Activated T-cell treated with anti-CD3 and anti-CD28 coated beads, Interleukin-2, amount 50 U/mL, for 72 hours (primary cell): ENCODE measurements around the gene ZNF512B. TPM values are rescaled to one million over a fixed set of nuclear protein-coding genes. Genes with fewer than 3 reads are reported as not detected.
A peak's percentile ranks its signal among the peaks of the same experiment; 100 is the strongest.
"Not testable (repeated sequence)": the region's sequence is repeated elsewhere in the genome, so short reads cannot be mapped to it uniquely, and the experiment has no call there.

ENCODE experiments used
- ATAC-seq, 2 donors: fragments of 150-1000 bp; cut with Tn5 transposase; replicated peaks in 1 of 2; 2 replicates each; pipeline ENCODE4 v1.10.0; 2021; ENCODE audit warnings: moderate library complexity in 2 of 2, mild to moderate bottlenecking in 1 of 2
- DNase-seq, 2 donors: peaks; one replicate each; pipeline ENCODE4 v3.0.0; 2021 to 2022; ENCODE audit warnings: mixed read lengths in 1 of 2
- H3K27ac Mint-ChIP-seq: one replicate; pipeline ENCODE4 v1.8.0; 2022; ENCODE audit warnings: mild to moderate bottlenecking, moderate library complexity, mixed read lengths
- H3K27me3 Mint-ChIP-seq: one replicate; pipeline ENCODE4 v1.8.0; 2022; ENCODE audit warnings: low read depth, mixed read lengths
- H3K36me3 Mint-ChIP-seq, 2 donors: one replicate each; pipeline ENCODE4 v1.8.0; 2022; ENCODE audit warnings: mixed read lengths in 2 of 2, mild to moderate bottlenecking in 1 of 2; ENCODE audit not compliant: insufficient read depth in 2 of 2
- H3K4me1 Mint-ChIP-seq: one replicate; pipeline ENCODE4 v1.8.0; 2022; ENCODE audit warnings: low read depth, mixed read lengths
- H3K4me3 Mint-ChIP-seq, 2 donors: one replicate each; pipeline ENCODE4 v1.8.0; 2022; ENCODE audit warnings: mild to moderate bottlenecking in 2 of 2, mixed read lengths in 2 of 2, moderate library complexity in 2 of 2
- H3K9me3 Mint-ChIP-seq, 2 donors: one replicate each; pipeline ENCODE4 v1.8.0; 2022; ENCODE audit warnings: mixed read lengths in 2 of 2
- total RNA-seq, 2 donors: library from RNA; stranded (reverse); gene quantifications; one replicate each; pipeline ENCODE4 v1.2.3, GENCODE V29; 2022

The ZNF512B gene
- total RNA-seq, 2 donors from 2014 or later = 20.0 to 20.6 TPM

DNA sequence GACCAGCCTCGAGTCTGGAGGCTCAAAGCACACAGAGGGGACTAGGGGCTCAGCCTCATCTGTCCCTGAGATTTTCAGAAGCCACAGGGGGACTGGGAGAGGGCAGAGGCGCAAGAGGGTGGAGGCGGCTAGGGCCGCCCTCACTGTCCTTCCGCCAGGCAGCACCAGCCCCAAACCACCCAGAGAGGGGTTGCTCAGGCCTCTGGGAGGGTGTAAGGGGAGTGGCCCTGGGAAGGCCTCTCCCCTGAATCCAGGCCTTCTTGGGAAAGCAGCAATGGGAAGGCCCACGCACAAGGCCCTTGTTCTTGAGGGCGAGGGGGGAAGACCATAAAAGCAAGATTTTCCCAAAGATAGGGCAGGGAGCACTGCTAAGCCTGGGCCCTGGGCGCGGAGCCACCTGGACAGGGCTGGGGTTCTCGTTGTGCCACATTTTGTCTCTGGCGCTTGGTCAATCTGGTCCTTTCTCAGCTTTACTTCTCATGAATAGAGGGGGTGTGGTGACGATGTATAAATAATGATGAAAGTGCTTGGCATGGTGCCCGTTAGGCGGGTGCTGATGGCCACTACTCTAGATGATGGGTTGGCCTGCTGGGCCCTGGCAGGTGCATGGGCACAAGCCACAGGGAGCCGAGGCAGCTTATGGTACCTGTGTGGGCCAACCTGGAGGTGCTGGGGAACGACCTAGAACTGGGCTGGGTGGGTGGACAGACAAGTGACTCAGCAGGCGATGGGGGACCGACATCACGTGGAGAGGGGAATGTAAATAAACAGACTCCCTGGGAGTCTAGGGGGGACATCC is 4.9 kb upstream of the ZNF512B start:
- H3K27ac Mint-ChIP-seq = no peak overlapping the region

DNA sequence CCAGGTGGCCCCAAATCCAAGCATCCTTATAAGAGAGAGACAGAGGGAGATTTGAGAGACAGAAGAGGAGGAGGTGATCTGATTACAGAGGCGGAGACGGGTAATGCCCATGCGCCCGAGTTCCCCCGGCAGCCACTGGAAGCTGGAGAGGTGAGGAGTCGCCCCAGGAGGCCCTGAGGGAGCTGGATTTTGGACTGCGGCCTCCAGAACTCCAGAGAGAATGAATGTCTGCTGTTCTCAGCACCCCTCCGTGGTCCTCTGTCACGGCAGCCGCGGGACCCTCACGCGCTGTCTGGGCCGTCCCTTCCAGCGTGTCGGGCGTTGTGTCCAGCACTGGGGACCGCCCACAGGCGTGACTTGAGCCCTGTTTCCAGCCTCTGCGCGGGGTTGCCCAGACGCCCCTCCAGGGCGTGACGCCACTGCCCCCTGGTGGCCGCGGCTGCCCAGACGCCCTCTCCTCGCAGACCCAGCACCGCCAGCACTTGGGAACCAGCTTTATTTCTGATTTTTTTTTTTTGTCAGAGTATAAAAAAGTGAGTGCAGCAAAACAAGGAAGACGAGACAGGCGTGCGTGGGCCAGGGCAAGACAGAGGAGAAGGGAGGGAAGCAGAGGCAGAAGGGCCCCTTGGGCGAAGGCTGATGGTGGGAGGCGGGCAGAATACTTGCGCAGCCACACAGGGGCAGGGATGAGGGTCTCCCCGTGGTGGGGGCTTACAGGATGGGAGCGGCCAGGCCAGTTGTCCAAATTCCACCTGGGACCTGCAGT is 4.1 kb upstream of the ZNF512B start:
- DNase-seq = peak; percentile 79 to 87
- H3K4me1 Mint-ChIP-seq = peaks cover 44% of the 10 kb centered on the region
- H3K27ac Mint-ChIP-seq = no peak overlapping the region
- no peaks in the 10 kb centered on the region for H3K27me3 Mint-ChIP-seq
- peak; percentile 21 to 41 for ATAC-seq
- H3K9me3 Mint-ChIP-seq = no peaks in the 10 kb centered on the region
- peak overlapping the region in 1 of 2 donors; percentile 29 for H3K4me3 Mint-ChIP-seq
- H3K36me3 Mint-ChIP-seq = peaks cover 14 to 25% of the 10 kb centered on the region in 2 donors

More for the DNA sequence above, 4.9 kb upstream of the ZNF512B start:
- Mint-ChIP-seq H3K4me3 (no peak overlapping the region), H3K9me3 (no peaks in the 10 kb centered on the region), H3K36me3 (peaks cover 14 to 25% of the 10 kb centered on the region in 2 donors), H3K27me3 (no peaks in the 10 kb centered on the region), H3K4me1 (peaks cover 42% of the 10 kb centered on the region)
- no peak for ATAC-seq
- DNase-seq = no peak

DNA sequence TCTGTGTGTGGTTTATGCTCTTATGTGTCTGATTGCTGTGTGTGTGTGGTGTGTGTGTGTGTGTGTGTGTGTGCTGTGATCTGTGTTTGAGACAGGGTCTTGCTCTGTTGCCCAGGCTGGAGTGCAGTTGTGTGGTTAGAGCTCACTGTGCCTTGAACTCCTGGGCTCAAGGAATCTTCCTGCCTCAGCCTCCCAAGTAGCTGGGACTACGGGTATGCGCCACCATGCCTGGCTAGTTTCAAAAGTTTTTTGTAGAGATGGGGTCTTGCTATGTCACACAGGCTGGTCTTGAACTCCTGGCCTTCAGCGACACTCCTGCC is 3.4 kb upstream of the ZNF512B start:
- H3K4me3 Mint-ChIP-seq = no peak overlapping the region
- no peak for DNase-seq
- ATAC-seq = no peak
- peaks cover 46% of the 10 kb centered on the region for H3K4me1 Mint-ChIP-seq
- H3K9me3 Mint-ChIP-seq = no peaks in the 10 kb centered on the region
- H3K36me3 Mint-ChIP-seq = peaks cover 14 to 25% of the 10 kb centered on the region in 2 donors
- H3K27me3 Mint-ChIP-seq = no peaks in the 10 kb centered on the region
- no peak overlapping the region for H3K27ac Mint-ChIP-seq

DNA sequence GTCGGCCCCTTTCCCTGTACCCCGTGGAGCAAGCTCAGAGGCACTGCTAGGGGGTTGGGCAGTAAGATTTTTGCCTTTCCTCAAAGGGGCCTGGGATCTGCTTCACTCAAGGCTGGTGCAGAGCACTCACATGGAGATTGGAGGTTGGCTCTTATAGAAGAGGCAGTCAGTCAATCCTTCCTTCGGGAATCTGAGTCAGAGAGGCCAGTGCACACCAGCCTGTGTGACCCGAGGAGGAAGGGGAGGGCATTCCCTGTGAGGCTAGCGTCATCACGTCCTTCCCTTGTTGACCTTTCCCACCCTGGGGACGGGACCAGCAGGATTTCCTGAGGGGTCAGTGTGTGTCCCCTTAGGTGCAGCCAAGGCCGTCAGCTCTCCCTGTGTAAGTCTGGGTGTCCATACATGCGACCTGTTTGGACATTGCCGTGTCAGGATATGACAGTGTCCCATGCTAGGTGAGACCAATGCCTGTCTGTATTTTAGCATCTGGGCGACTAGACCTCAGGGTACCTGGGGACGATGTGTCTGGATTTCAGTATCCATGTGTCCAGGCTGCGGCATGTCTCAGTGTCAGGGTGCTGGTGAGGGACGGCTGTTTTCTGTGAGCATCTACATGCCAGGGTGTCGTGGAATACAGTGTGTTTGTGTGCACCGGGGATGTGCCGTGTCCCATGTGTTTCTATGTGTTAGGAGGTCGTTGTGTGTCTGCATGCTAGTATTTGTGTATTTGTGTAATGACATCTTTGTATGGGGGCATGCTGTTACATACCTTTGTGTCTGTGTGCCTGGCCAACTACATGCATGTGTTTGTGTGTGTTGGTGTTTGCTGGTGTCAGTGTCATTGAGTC is 2.8 kb upstream of the ZNF512B start:
- peaks cover 41% of the 10 kb centered on the region for H3K4me1 Mint-ChIP-seq
- H3K27me3 Mint-ChIP-seq = no peaks in the 10 kb centered on the region
- DNase-seq (no peak), ATAC-seq (no peak)
- no peak overlapping the region for H3K27ac Mint-ChIP-seq
- H3K36me3 Mint-ChIP-seq = peaks cover 14 to 25% of the 10 kb centered on the region in 2 donors
- no peak overlapping the region for H3K4me3 Mint-ChIP-seq
- H3K9me3 Mint-ChIP-seq = no peaks in the 10 kb centered on the region

DNA sequence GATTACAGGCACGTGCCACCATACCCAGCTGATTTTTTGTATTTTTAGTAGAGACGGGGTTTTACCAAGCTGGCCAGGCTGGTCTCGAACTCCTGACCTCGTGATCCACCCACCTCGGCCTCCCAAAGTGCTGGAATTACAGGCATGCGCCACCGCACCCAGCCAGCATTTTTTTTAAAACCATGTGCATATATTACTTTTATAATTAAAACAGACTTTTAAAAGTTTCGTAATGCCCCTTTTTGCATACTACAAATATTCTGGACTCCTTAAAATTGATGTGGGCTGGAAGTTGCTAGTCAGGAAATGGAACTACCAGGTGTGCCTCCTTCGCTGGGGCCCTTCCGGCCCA is 2.2 kb upstream of the ZNF512B start:
- peaks cover 13 to 22% of the 10 kb centered on the region in 2 donors for H3K36me3 Mint-ChIP-seq
- H3K9me3 Mint-ChIP-seq, H3K27me3 Mint-ChIP-seq, DNase-seq, H3K27ac Mint-ChIP-seq, H3K4me3 Mint-ChIP-seq, ATAC-seq: not testable (repeated sequence)
- H3K4me1 Mint-ChIP-seq = peaks cover 35% of the 10 kb centered on the region

DNA sequence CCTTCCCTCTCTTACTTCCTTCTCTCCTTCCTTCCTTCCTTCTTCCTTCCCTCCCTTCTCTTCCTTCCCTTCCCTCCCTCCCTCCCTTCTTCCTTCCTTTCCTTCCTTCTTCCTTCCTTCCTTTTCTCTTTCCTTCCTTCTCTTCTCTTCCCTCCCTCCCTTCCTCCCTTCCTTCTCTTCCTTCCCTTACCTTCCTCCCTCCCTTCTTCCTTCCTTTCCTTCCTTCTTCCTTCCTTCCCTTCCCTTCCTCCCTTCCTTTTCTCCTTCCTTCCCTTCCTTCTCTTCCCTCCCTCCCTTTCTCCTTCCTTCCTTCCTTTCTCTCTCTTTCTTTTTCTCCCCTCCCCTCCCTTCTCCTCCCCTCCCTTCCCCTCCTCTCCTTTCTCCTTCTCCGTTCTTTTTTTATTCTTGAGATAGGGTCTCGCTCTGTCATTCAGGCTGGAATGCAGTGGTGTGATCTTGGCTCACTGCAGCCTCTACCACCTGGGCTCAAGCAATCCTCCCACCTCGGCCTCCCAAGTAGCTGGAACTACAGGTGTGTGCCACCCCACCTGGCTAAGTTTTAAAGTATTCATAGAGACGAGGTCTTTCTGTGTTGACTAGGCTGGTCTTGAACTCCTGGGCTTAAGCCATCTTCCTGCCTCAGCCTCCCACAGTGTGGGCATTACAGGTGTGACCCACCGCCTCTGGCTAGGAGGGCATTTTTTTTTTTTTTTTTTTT is 1.1 kb upstream of the ZNF512B start:
- H3K27me3 Mint-ChIP-seq = no peaks in the 10 kb centered on the region
- H3K27ac Mint-ChIP-seq = no peak overlapping the region
- peak overlapping the region; percentile 55 to 63 for H3K4me3 Mint-ChIP-seq
- ATAC-seq = no peak
- peaks cover 24% of the 10 kb centered on the region for H3K4me1 Mint-ChIP-seq
- peaks cover 0 to 2% of the 10 kb centered on the region in 2 donors for H3K9me3 Mint-ChIP-seq
- H3K36me3 Mint-ChIP-seq = peaks cover 8 to 17% of the 10 kb centered on the region in 2 donors
- no peak for DNase-seq

DNA sequence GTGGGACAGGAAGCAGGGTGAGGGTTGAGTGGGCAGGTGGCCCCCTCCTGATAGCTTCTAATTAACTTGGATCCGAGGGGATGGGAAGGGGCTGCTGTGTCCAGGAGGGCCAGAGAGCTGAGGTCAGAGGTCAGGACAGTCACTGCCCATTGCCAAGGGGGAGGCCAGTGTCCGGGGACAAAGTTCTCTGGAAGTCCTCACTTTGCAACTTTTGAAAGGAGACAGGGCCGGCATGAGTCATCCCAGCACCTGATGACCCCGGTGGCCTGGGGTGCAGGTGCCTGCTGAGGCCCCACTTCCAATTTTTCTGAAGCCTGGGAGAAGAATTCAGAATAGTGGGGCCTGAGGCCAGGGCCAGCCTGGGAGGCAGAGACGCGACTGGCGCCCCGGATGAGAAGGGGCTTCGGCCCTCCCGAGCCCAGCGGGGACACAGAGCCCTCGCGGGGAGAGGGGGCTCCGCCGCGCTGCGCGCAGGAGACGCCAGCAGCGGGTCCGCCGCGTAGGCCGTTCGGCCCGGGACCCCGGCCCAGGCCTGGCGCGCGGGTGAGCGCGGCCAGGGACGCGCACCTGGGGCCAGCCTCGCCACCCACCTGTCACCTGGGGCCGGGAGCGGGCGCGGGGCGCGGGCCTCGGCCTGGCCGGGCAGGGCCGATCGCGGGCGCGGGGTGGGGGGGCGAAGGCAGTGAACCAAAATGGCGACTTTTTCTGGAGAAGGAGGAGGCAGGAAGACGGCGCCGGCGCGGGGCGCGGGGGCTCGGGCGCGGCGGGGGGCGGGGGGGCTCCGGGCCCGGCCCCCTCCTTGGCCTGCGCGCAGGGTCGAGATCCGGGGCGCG is 586 bp downstream of the ZNF512B start:
- Mint-ChIP-seq H3K9me3 (peaks cover 0 to 3% of the 10 kb centered on the region in 2 donors), H3K27me3 (no peaks in the 10 kb centered on the region), H3K4me1 (peaks cover 20% of the 10 kb centered on the region), H3K36me3 (peaks cover 10 to 15% of the 10 kb centered on the region in 2 donors), H3K4me3 (peak overlapping the region; percentile 89 to 95), H3K27ac (peak overlapping the region; percentile 82)
- peak; percentile 27 to 41 for ATAC-seq
- peak in 1 of 2 donors; percentile 44 for DNase-seq

DNA sequence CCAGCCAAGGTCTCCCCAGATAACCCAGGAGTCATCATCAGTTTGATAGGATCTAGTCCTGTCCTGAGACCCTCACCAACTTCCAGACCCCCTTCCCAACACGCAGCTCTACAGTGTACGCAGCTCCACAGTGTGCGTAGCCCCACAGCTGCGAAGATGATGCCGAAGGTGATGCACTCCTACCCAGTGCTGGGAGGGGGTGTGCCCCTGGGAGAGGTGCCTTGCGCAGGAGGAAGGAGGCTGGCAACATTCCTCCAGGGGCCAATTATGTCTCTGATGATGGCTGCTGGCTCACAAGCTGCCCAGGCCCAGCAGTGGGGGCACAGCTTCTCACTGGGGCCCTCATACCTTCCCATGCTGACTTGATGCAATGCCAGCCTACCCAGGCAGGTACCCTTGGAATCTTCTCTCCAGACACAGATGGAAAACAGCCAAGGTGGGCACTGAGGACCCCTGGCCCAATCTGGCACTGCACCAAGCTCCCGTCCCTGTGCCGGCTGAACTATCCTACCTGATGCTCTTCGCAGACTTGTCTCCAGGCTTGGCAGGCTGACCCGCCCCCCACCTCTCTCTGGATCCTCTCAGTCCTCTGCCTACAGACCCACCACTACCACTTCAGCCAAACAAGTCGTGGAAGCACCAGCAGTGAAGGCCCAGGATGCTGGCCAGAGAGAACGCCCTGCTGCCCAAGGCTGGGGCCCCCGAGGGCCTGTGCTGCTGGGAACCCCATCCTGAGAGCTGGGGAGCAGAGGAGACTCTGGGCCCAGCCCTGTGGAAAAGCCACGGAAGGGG is 1.4 kb downstream of the ZNF512B start:
- no peak for DNase-seq
- Mint-ChIP-seq H3K36me3 (peaks cover 7 to 12% of the 10 kb centered on the region in 2 donors), H3K4me1 (peaks cover 12% of the 10 kb centered on the region), H3K9me3 (peaks cover 0 to 3% of the 10 kb centered on the region in 2 donors), H3K4me3 (peak overlapping the region; percentile 89 to 95), H3K27ac (peak overlapping the region; percentile 82), H3K27me3 (no peaks in the 10 kb centered on the region)
- ATAC-seq = peak in 1 of 2 donors; percentile 14

DNA sequence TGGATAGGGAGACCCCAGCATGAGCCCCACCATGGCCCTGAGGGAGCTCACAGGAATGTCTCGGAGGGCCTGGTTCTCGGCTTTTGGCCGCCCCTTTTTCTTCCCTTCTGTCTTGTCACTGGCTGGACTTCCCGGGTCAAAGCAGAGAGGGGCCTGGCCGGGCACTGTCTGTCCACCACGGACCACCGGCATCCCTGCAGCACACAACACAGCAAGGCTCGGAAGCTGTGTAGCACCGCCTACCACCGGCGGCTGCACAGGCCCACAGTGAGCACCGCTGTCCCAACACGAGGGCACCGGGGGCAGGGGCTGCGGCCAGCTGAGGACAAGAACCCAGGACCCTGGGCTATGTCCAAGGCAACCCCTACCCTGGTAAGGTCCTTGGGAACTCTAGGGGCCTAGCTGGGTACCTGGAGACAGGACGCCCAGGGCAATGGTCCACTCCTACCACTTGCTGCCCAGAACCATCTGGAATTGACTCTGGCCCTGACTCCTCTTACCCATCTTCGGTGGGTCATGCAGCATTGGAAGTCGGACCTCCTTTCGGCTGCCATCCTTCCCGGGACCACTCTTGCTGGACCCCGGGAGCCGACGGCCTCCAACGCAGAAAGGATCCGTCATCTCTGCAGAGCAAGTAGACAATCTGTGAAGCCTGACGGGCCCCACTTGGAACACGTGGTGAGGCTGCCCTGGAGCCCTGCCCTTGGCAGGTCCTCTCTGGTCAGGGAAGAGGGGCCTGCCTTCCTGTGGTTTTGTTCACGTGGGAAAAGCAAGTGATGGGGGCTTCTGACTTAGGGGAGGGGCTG is 2.2 kb downstream of the ZNF512B start:
- Mint-ChIP-seq H3K4me3 (peak overlapping the region in 1 of 2 donors; percentile 24), H3K4me1 (peaks cover 10% of the 10 kb centered on the region), H3K36me3 (peaks cover 6 to 7% of the 10 kb centered on the region in 2 donors), H3K9me3 (peaks cover 0 to 3% of the 10 kb centered on the region in 2 donors), H3K27ac (no peak overlapping the region), H3K27me3 (no peaks in the 10 kb centered on the region)
- ATAC-seq (no peak), DNase-seq (no peak)

DNA sequence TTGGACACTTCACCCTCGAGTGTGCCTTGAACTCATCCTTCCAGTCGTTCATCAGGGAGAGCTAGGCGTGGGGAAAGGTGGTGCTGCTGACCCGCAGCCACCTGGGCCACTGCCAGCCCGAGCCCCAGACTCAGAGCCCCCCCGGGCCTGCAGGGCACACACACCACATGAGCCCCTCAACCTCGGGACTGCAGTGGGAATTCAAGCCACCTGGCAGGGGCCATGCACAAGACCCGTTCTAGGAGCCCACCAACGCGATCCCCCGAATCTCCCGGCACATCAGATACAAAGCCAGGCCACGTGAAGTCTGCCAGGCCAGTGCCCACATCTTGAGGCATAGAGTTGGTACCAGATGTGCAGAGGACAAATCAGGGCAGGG is 2.8 kb downstream of the ZNF512B start:
- Mint-ChIP-seq H3K27me3 (no peaks in the 10 kb centered on the region), H3K36me3 (peaks cover 6 to 7% of the 10 kb centered on the region in 2 donors), H3K4me1 (peaks cover 10% of the 10 kb centered on the region), H3K9me3 (peaks cover 0 to 3% of the 10 kb centered on the region in 2 donors), H3K27ac (no peak overlapping the region), H3K4me3 (no peak overlapping the region)
- DNase-seq = peak in 1 of 2 donors; percentile 0
- ATAC-seq = no peak
